ENCODE measurements around the gene SELENOP. TPM values are rescaled to one million over a fixed set of nuclear protein-coding genes. Genes with fewer than 3 reads are reported as not detected.

Gene SELENOP
- total RNA-seq, 1 experiment from 2014 or later, result 11.4 TPM

DNA sequence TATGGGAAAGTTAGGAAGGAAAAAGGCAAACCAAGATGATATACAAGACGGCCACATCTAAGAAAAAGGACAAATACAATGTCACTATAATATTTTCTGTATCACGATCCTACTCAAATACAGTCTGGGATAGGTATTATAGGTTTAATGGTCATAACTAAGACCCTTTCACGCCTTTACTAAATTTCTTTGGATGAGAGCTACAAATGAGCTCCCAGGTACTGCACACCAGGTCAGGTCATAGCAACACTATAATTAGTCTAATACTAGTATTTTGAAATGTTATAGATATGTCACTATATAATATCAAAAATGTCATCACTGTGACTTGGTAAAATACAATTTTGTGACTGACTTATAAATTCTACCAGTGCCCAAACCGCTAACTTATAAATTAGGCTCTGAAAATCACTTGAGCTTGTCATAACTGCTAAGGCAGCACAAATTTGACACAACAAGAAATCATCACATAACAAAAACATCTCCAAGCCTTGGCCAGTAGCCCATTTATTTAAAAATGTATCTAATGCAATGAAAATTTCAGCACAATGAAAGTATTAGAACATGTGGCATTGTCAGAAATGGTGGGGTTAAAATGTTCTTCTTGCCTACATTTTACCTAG is 6.9 kb downstream of the SELENOP start:
- Histone ChIP-seq H3K4me3 (replicated peaks in 1 of 2; ENCODE audit: low read depth in 1 of 2, low read length in 2 of 2) (no peak overlapping the region), H3K9me2 (ENCODE audit: insufficient read depth) (no peaks in the 10 kb centered on the region), H4K20me1 (ENCODE audit: insufficient read depth) (no peaks in the 10 kb centered on the region), H2AFZ (ENCODE audit: low read depth, low read length, poor library complexity, severe bottlenecking) (no peak overlapping the region), H3K4me2 (ENCODE audit: low read length) (no peak overlapping the region), H3K79me2 (ENCODE audit: insufficient read depth, low read length) (no peaks in the 10 kb centered on the region), H3K9me3 (ENCODE audit: control insufficient read depth in 1 of 2, insufficient read depth in 1 of 2, low read depth in 1 of 2, low read length in 2 of 2) (no peaks in the 10 kb centered on the region), H3K27ac (ENCODE audit: low read depth, low read length) (no peak overlapping the region), H3K36me3 (ENCODE audit: control insufficient read depth in 1 of 2, insufficient read depth in 2 of 2, low read length in 2 of 2) (no peaks in the 10 kb centered on the region), H3K27me3 (ENCODE audit: insufficient read depth, low read length) (no peaks in the 10 kb centered on the region), H3K4me1 (ENCODE audit: control insufficient read depth in 1 of 2, insufficient read depth in 2 of 2, low read length in 2 of 2) (no peaks in the 10 kb centered on the region), H3K9ac (ENCODE audit: low read length) (no peak overlapping the region)
- POLR2A ChIA-PET, result no interaction called here
- DNase-seq (ENCODE audit: low read depth, low spot score) (no peak), ATAC-seq (no peak)
- CTCF ChIA-PET, result no interaction called here
- RAD21 ChIA-PET (ENCODE audit: low non-redundant PET in 1 of 2, low total read pairs in 2 of 2, uncharacterized antibody in 2 of 2, unreplicated experiment in 2 of 2), result no interaction called here
- intact Hi-C loops (cut with micrococcal nuclease), result no loop called here
- TF ChIP-seq CBX3 (IDR thresholded peaks at IDR 0.05; ENCODE audit: low read depth) (no peak), FOSL1 (IDR thresholded peaks at IDR 0.05; ENCODE audit: low read depth) (no peak), SRF (IDR thresholded peaks at IDR 0.05; ENCODE audit: low read depth) (no peak), JUND (IDR thresholded peaks at IDR 0.05) (no peak), POLR2A (IDR thresholded peaks at IDR 0.05; ENCODE audit: borderline replicate concordance, extremely low read depth, insufficient read depth, insufficient read length) (no peak), EGR1 (IDR thresholded peaks at IDR 0.05; ENCODE audit: low read depth) (no peak), ELF1 (IDR thresholded peaks at IDR 0.05; ENCODE audit: borderline replicate concordance, low read depth) (no peak), EZH2phosphoT487 (IDR thresholded peaks at IDR 0.05; ENCODE audit: borderline replicate concordance) (no peak)
- TF ChIP-seq, protein P1, sequence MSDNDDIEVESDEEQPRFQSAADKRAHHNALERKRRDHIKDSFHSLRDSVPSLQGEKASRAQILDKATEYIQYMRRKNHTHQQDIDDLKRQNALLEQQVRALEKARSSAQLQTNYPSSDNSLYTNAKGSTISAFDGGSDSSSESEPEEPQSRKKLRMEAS (IDR thresholded peaks at IDR 0.05), result no peak
- TF ChIP-seq, protein P2, sequence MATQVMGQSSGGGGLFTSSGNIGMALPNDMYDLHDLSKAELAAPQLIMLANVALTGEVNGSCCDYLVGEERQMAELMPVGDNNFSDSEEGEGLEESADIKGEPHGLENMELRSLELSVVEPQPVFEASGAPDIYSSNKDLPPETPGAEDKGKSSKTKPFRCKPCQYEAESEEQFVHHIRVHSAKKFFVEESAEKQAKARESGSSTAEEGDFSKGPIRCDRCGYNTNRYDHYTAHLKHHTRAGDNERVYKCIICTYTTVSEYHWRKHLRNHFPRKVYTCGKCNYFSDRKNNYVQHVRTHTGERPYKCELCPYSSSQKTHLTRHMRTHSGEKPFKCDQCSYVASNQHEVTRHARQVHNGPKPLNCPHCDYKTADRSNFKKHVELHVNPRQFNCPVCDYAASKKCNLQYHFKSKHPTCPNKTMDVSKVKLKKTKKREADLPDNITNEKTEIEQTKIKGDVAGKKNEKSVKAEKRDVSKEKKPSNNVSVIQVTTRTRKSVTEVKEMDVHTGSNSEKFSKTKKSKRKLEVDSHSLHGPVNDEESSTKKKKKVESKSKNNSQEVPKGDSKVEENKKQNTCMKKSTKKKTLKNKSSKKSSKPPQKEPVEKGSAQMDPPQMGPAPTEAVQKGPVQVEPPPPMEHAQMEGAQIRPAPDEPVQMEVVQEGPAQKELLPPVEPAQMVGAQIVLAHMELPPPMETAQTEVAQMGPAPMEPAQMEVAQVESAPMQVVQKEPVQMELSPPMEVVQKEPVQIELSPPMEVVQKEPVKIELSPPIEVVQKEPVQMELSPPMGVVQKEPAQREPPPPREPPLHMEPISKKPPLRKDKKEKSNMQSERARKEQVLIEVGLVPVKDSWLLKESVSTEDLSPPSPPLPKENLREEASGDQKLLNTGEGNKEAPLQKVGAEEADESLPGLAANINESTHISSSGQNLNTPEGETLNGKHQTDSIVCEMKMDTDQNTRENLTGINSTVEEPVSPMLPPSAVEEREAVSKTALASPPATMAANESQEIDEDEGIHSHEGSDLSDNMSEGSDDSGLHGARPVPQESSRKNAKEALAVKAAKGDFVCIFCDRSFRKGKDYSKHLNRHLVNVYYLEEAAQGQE (IDR thresholded peaks at IDR 0.05; ENCODE audit: low read depth), result no peak
- no TSS peak for BruUV-seq (replicated peaks)

Data from HCT116 (cell line).